ENCODE data around the gene MICAL3. TPM values are rescaled to one million over a fixed set of nuclear protein-coding genes. Genes with fewer than 3 reads are reported as not detected.

Gene MICAL3
- polyA plus RNA-seq, 1 donor from 2014 or later = 28.1 TPM

DNA sequence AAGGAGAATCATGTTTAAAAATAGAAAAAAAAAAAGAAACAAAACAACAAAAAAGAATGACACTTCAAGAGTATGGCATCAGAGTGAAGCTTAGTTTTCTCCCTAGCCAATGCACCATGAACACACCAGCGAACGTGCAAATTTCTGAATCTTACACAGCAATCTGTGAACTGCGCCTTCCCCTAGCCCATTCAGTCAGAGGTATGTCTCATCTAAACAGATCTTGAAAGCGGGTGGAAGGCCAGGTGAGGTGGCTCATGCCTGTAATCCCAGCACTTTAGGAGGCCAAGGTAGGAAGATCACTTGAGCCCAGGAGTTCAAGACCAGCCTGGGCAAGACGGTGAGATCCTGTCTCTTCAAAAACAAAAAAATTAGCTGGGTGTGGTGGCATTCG lies 113.1 kb downstream of the MICAL3 start:
- Histone ChIP-seq H3K9me2 (ENCODE audit: insufficient read depth, low read length) (no peaks in the 10 kb centered on the region), H3K4me2 (ENCODE audit: low read length) (no peak overlapping the region), H3K27ac (ENCODE audit: low read length) (peak overlapping the region; percentile 72), H4K20me1 (ENCODE audit: insufficient read depth) (no peaks in the 10 kb centered on the region), H3K27me3 (ENCODE audit: insufficient read depth, low read depth, low read length) (no peaks in the 10 kb centered on the region), H3K9me3 (ENCODE audit: low read length) (no peaks in the 10 kb centered on the region), H3F3A (ENCODE audit: insufficient read depth, low read length, poor library complexity, severe bottlenecking) (no peaks in the 10 kb centered on the region), H3K9ac (ENCODE audit: low read length) (peak overlapping the region; percentile 45), H3K79me2 (replicated peaks; ENCODE audit: insufficient read depth, low read length) (peaks cover 3% of the 10 kb centered on the region), H3K4me3 (ENCODE audit: low read length) (peak overlapping the region; percentile 47), H2AFZ (ENCODE audit: low read depth, low read length) (no peak overlapping the region), H3K36me3 (ENCODE audit: insufficient read depth, low read length) (peaks cover 4% of the 10 kb centered on the region)
- no peak for TF ChIP-seq SMC3 (conservative IDR thresholded peaks at IDR 0.05; ENCODE audit: poor library complexity)
- TF ChIP-seq RAD21 (conservative IDR thresholded peaks at IDR 0.05) = no peak
- TF ChIP-seq MXI1 (conservative IDR thresholded peaks at IDR 0.05; ENCODE audit: poor library complexity, severe bottlenecking) = no peak
- no peak for TF ChIP-seq POLR2AphosphoS5 (IDR thresholded peaks at IDR 0.05)
- no peak for TF ChIP-seq EZH2 (IDR thresholded peaks at IDR 0.05; ENCODE audit: borderline replicate concordance, insufficient read depth, low read length, poor library complexity, severe bottlenecking)
- TF ChIP-seq, protein P1, sequence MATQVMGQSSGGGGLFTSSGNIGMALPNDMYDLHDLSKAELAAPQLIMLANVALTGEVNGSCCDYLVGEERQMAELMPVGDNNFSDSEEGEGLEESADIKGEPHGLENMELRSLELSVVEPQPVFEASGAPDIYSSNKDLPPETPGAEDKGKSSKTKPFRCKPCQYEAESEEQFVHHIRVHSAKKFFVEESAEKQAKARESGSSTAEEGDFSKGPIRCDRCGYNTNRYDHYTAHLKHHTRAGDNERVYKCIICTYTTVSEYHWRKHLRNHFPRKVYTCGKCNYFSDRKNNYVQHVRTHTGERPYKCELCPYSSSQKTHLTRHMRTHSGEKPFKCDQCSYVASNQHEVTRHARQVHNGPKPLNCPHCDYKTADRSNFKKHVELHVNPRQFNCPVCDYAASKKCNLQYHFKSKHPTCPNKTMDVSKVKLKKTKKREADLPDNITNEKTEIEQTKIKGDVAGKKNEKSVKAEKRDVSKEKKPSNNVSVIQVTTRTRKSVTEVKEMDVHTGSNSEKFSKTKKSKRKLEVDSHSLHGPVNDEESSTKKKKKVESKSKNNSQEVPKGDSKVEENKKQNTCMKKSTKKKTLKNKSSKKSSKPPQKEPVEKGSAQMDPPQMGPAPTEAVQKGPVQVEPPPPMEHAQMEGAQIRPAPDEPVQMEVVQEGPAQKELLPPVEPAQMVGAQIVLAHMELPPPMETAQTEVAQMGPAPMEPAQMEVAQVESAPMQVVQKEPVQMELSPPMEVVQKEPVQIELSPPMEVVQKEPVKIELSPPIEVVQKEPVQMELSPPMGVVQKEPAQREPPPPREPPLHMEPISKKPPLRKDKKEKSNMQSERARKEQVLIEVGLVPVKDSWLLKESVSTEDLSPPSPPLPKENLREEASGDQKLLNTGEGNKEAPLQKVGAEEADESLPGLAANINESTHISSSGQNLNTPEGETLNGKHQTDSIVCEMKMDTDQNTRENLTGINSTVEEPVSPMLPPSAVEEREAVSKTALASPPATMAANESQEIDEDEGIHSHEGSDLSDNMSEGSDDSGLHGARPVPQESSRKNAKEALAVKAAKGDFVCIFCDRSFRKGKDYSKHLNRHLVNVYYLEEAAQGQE (IDR thresholded peaks at IDR 0.05; ENCODE audit: borderline replicate concordance) = no peak
- no peak for TF ChIP-seq CTCF (IDR thresholded peaks at IDR 0.05; ENCODE audit: poor library complexity, severe bottlenecking)
- TF ChIP-seq TAF1 (IDR thresholded peaks at IDR 0.05; ENCODE audit: low read depth) = no peak
- TF ChIP-seq EP300 (conservative IDR thresholded peaks at IDR 0.05; ENCODE audit: poor library complexity, severe bottlenecking) = no peak

GRCh38 chr22:17910561-17911311 lies 113.6 kb downstream of the MICAL3 start:
- Histone ChIP-seq H3K4me3 (ENCODE audit: low read length) (peak overlapping the region; percentile 47), H3K9ac (ENCODE audit: low read length) (peak overlapping the region; percentile 45), H3F3A (ENCODE audit: insufficient read depth, low read length, poor library complexity, severe bottlenecking) (no peaks in the 10 kb centered on the region), H3K4me2 (ENCODE audit: low read length) (no peak overlapping the region), H3K36me3 (ENCODE audit: insufficient read depth, low read length) (peaks cover 6% of the 10 kb centered on the region), H3K9me2 (ENCODE audit: insufficient read depth, low read length) (no peaks in the 10 kb centered on the region), H3K27ac (ENCODE audit: low read length) (peak overlapping the region; percentile 72), H3K79me2 (replicated peaks; ENCODE audit: insufficient read depth, low read length) (peaks cover 3% of the 10 kb centered on the region), H4K20me1 (ENCODE audit: insufficient read depth) (no peaks in the 10 kb centered on the region), H3K27me3 (ENCODE audit: insufficient read depth, low read depth, low read length) (no peaks in the 10 kb centered on the region), H3K9me3 (ENCODE audit: low read length) (no peaks in the 10 kb centered on the region), H2AFZ (ENCODE audit: low read depth, low read length) (no peak overlapping the region)
- TF ChIP-seq EP300 (conservative IDR thresholded peaks at IDR 0.05; ENCODE audit: poor library complexity, severe bottlenecking) (peak; percentile 4), POLR2AphosphoS5 (IDR thresholded peaks at IDR 0.05) (peak; percentile 5), SMC3 (conservative IDR thresholded peaks at IDR 0.05; ENCODE audit: poor library complexity) (peak; percentile 81), CTCF (IDR thresholded peaks at IDR 0.05; ENCODE audit: poor library complexity, severe bottlenecking) (peak; percentile 77), EZH2 (IDR thresholded peaks at IDR 0.05; ENCODE audit: borderline replicate concordance, insufficient read depth, low read length, poor library complexity, severe bottlenecking) (no peak), MXI1 (conservative IDR thresholded peaks at IDR 0.05; ENCODE audit: poor library complexity, severe bottlenecking) (peak; percentile 44), TAF1 (IDR thresholded peaks at IDR 0.05; ENCODE audit: low read depth) (no peak), RAD21 (conservative IDR thresholded peaks at IDR 0.05) (peak; percentile 83)
- TF ChIP-seq, protein P1 (IDR thresholded peaks at IDR 0.05; ENCODE audit: borderline replicate concordance) = no peak

Data from neural cell (in vitro differentiated cells).